HepG2 (cell line): ENCODE measurements around the gene POC1A. TPM values are rescaled to one million over a fixed set of nuclear protein-coding genes. Genes with fewer than 3 reads are reported as not detected.

Experiments used
- DRAP1 ChIP-seq: IDR thresholded peaks from 2 replicates; pipeline ENCODE4 v1.6.1; 2016; ENCODE audit warnings: missing genetic modification reagents, missing compliant biosample characterization
- EEA1 ChIP-seq: sonication (generic); formaldehyde crosslinking; IDR thresholded peaks from 2 replicates; pipeline ENCODE4 v1.5.1; 2020; ENCODE audit warnings: mild to moderate bottlenecking, missing genetic modification reagents, borderline replicate concordance
- ERF ChIP-seq: IDR thresholded peaks from 2 replicates; pipeline ENCODE4 v1.6.1; 2018; ENCODE audit warnings: missing biosample characterization, missing genetic modification reagents
- ESRRA ChIP-seq: sonication (generic); formaldehyde crosslinking; IDR thresholded peaks from 2 replicates; pipeline ENCODE4 v1.5.1; 2020; ENCODE audit warnings: mild to moderate bottlenecking, low read depth, missing genetic modification reagents
- FOXP1 ChIP-seq, 2 experiments: fragments of 450-650 bp in 1 of 2; IDR thresholded peaks; 2 replicates each; pipeline ENCODE4 v1.6.1; 2017 to 2018; ENCODE audit warnings: antibody characterized with exemption in 1 of 2
- IRF2 ChIP-seq: IDR thresholded peaks from 2 replicates; pipeline ENCODE4 v1.6.1; 2018; ENCODE audit warnings: missing genetic modification reagents, missing compliant biosample characterization
- JDP2 ChIP-seq: sonication (generic); formaldehyde crosslinking; IDR thresholded peaks from 2 replicates; pipeline ENCODE4 v1.8.1; 2022; ENCODE audit warnings: missing genetic modification reagents, borderline replicate concordance
- MBNL3 ChIP-seq: fragments of 250-450 bp; sonication (Bioruptor Pico); conservative IDR thresholded peaks from 2 replicates; pipeline ENCODE4 v1.8.0; 2022; ENCODE audit warnings: mild to moderate bottlenecking, inconsistent platforms
- MXD4 ChIP-seq: IDR thresholded peaks from 2 replicates; pipeline ENCODE4 v1.6.1; 2016; ENCODE audit warnings: mild to moderate bottlenecking, missing biosample characterization, missing genetic modification reagents
- NR2F1 ChIP-seq, 2 experiments: fragments of 450-650 bp in 1 of 2; formaldehyde crosslinking in 1 of 2; IDR thresholded peaks; 2 replicates each; pipeline versions ENCODE4 v1.5.0 to v1.6.1; 2016 to 2020; ENCODE audit warnings: mild to moderate bottlenecking in 1 of 2, missing compliant biosample characterization in 1 of 2, missing genetic modification reagents in 1 of 2, moderate library complexity in 1 of 2
- PHF20 ChIP-seq: sonication (generic); formaldehyde crosslinking; IDR thresholded peaks from 2 replicates; pipeline ENCODE4 v1.5.0; 2020; ENCODE audit warnings: mild to moderate bottlenecking, missing genetic modification reagents
- PRPF4 ChIP-seq: fragments of 200-400 bp; formaldehyde crosslinking; IDR thresholded peaks from 2 replicates; pipeline ENCODE4 v1.6.1; 2016; ENCODE audit warnings: low read length, low read depth; ENCODE audit not compliant: poor library complexity, severe bottlenecking
- SP140L ChIP-seq: sonication (generic); formaldehyde crosslinking; IDR thresholded peaks from 2 replicates; pipeline ENCODE4 v1.4.0; 2020; ENCODE audit warnings: missing genetic modification reagents, borderline replicate concordance
- U2AF1 ChIP-seq: fragments of 200-400 bp; formaldehyde crosslinking; optimal IDR thresholded peaks from 2 replicates; pipeline ENCODE3; 2017; ENCODE audit warnings: mild to moderate bottlenecking, low read depth, low read length
- ZBTB42 ChIP-seq: sonication (generic); formaldehyde crosslinking; IDR thresholded peaks from 2 replicates; pipeline ENCODE4 v1.5.0; 2020; ENCODE audit warnings: mild to moderate bottlenecking, missing genetic modification reagents
- ZBTB46 ChIP-seq: sonication (generic); formaldehyde crosslinking; IDR thresholded peaks from 2 replicates; pipeline ENCODE4 v1.4.0; 2020; ENCODE audit warnings: mild to moderate bottlenecking, missing genetic modification reagents, borderline replicate concordance
- ZFP1 ChIP-seq: IDR thresholded peaks from 2 replicates; pipeline ENCODE4 v1.6.1; 2016
- ZFX ChIP-seq: sonication (generic); formaldehyde crosslinking; IDR thresholded peaks from 2 replicates; pipeline ENCODE4 v1.4.0; 2020; ENCODE audit warnings: mild to moderate bottlenecking, low read depth, missing genetic modification reagents, moderate library complexity
- ZKSCAN5 ChIP-seq: sonication (generic); formaldehyde crosslinking; IDR thresholded peaks from 2 replicates; pipeline ENCODE4 v1.5.1; 2020; ENCODE audit warnings: mild to moderate bottlenecking, missing genetic modification reagents
- ZNF431 ChIP-seq: sonication (generic); formaldehyde crosslinking; IDR thresholded peaks from 2 replicates; pipeline ENCODE4 v1.9.0; 2022; ENCODE audit warnings: missing genetic modification reagents, low read depth, mild to moderate bottlenecking, borderline replicate concordance
- ZNF446 ChIP-seq: sonication (generic); formaldehyde crosslinking; IDR thresholded peaks from 2 replicates; pipeline ENCODE4 v1.5.0; 2020; ENCODE audit warnings: mild to moderate bottlenecking, missing genetic modification reagents
- ZNF530 ChIP-seq: sonication (generic); formaldehyde crosslinking; IDR thresholded peaks from 2 replicates; pipeline ENCODE4 v1.5.0; 2020; ENCODE audit warnings: low read depth, mild to moderate bottlenecking, missing genetic modification reagents
- ZNF563 ChIP-seq: sonication (generic); formaldehyde crosslinking; IDR thresholded peaks from 2 replicates; pipeline ENCODE4 v1.8.0; 2022; ENCODE audit warnings: mild to moderate bottlenecking, moderate library complexity, missing genetic modification reagents
- ZNF619 ChIP-seq: sonication (generic); formaldehyde crosslinking; IDR thresholded peaks from 2 replicates; pipeline ENCODE4 v1.4.0; 2020; ENCODE audit warnings: mild to moderate bottlenecking, missing genetic modification reagents
- ZNF737 ChIP-seq: sonication (generic); formaldehyde crosslinking; IDR thresholded peaks from 2 replicates; pipeline ENCODE4 v1.5.0; 2020; ENCODE audit warnings: missing genetic modification reagents, mild to moderate bottlenecking, borderline replicate concordance
- ZNF746 ChIP-seq: sonication (generic); formaldehyde crosslinking; IDR thresholded peaks from 2 replicates; pipeline ENCODE4 v1.8.0; 2022; ENCODE audit warnings: mild to moderate bottlenecking, missing genetic modification reagents
- polyA plus RNA-seq, 8 experiments: library from polyadenylated mRNA; depleted of rRNA in 3 of 8; stranded (reverse) in 7 of 8; unstranded in 1 of 8; fragments of >200 nt; fragmentation: Illumina TruSeq in 4 of 8; extraction: Trizol in 4 of 8; gene quantifications; 2 replicates each; pipeline versions ENCODE4 v1.2.1 to v1.2.3, GENCODE V29; 2011 to 2016; ENCODE audit warnings: low read depth in 4 of 8, missing spikeins in 1 of 8, mixed read lengths in 1 of 8; ENCODE audit not compliant: insufficient read depth in 1 of 8
- total RNA-seq, 5 experiments: library from RNA; depleted of rRNA; stranded (reverse); fragments of >200 nt; fragmentation: Illumina TruSeq; extraction: Trizol; gene quantifications; 2 replicates each; pipeline ENCODE4 v1.2.3, GENCODE V29; 2016; ENCODE audit warnings: low read depth in 1 of 5
- TF ChIP-seq, protein P1 (sequence below): sonication (generic); formaldehyde crosslinking; IDR thresholded peaks from 2 replicates; pipeline ENCODE4 v1.5.1; 2020; ENCODE audit warnings: missing genetic modification reagents, mild to moderate bottlenecking, borderline replicate concordance

Gene POC1A
- total and polyA plus RNA-seq, 2 of the 13 experiments (the other 11 are each of a cell fraction or from before 2014, with no cell fraction given), result 14.6 to 20.0 TPM

DNA sequence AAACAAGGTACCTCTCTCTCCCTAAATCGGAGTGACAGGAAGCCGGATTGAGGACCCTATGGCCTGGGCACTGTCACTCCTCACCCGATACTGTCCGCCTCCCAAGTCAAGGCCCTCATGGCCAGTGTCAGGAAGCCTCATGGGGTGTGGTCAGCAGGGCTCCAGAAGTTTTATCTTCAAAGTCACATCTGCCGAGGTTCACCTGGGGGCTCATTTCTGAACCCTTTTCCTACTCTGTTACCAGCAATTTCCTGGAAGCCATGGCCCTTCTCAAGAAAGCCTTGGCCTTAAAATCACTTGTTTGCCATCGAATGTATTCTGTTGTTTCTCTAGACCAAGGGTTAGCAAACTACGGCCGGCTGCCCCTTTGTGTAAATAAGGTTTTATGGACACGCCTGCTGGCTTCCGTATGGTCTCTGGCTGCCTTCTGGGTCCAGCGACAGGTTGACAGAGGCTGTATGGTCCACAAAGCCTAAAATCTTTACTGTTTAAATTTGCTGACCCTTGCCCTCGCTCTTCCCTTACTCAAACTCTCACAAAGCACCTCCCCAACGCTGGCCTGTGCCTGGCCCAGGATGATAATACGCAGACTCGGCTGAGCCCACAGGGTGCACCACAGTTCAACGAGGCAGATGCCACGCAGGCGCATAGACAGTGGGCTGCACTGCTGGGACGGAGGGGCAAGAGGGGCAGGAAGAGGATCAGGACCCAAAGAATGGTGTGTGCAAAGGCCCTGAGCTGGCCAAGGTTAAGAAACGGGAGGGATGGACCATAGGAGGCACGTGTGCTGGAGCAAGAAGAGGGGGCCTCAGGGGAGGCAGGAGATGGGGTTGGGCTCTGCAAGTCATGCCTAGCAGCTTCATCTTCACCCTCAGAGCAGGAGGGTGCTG lies 73.1 kb downstream of the POC1A start (continued):
- TF ChIP-seq NR2F1 (CRISPR knock-in tag; IDR thresholded peaks at IDR 0.05) (peak in 1 of 2 experiments; percentile 72; a peak in 3 of 4 replicates), ERF (peak; percentile 53; the same call in 1 of the 2 replicates), ZFX (CRISPR knock-in tag) (peak; percentile 60), PRPF4 (no peak), PHF20 (CRISPR knock-in tag) (no peak), ZNF431 (no peak), ESRRA (CRISPR knock-in tag) (peak; percentile 36; the same call in 1 of the 2 replicates), DRAP1 (CRISPR knock-in tag) (peak; percentile 26; the same call in 1 of the 2 replicates), ZNF446 (CRISPR knock-in tag) (no peak), JDP2 (CRISPR knock-in tag) (no peak), ZBTB46 (CRISPR knock-in tag) (no peak; the same call in 1 of the 2 replicates), ZNF746 (peak; percentile 70; the same call in 1 of the 2 replicates), U2AF1 (no peak), ZNF530 (CRISPR knock-in tag) (no peak), ZNF737 (CRISPR knock-in tag) (no peak), SP140L (CRISPR knock-in tag) (no peak), ZBTB42 (peak; percentile 78; the same call in 1 of the 2 replicates), FOXP1 (IDR thresholded peaks at IDR 0.05) (no peak), FOXP1 (CRISPR knock-in tag; IDR thresholded peaks at IDR 0.05) (peak; percentile 69), IRF2 (no peak), MBNL3 (no peak), MXD4 (CRISPR knock-in tag) (no peak), EEA1 (CRISPR knock-in tag) (no peak), ZKSCAN5 (CRISPR knock-in tag) (no peak), ZNF619 (0 out of 2 replicates have a peak, but pooled peaks have one; percentile 24), ZFP1 (CRISPR knock-in tag) (no peak), ZNF563 (no peak)
- TF ChIP-seq, protein P1, sequence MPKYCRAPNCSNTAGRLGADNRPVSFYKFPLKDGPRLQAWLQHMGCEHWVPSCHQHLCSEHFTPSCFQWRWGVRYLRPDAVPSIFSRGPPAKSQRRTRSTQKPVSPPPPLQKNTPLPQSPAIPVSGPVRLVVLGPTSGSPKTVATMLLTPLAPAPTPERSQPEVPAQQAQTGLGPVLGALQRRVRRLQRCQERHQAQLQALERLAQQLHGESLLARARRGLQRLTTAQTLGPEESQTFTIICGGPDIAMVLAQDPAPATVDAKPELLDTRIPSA (CRISPR knock-in tag), result no peak; the same call in 1 of the 2 replicates
